Suppressor macrophage treated with lipopolysaccharide for 4 hours (primary cell): ENCODE results near the gene CDKN1B.
A peak's percentile ranks its signal among the peaks of the same experiment; 100 is the strongest.

Source experiments
- DNase-seq: peaks from one replicate; pipeline ENCODE4 v3.0.0-alpha.2; 2020

Gene CDKN1B

GRCh38 chr12:12716793-12717585, at the start of gene CDKN1B:
Gene CDKN1B (plus strand): TSS chr12:12717368. CDS start chr12:12717840, 472 bp downstream.
- DNase-seq, result peak; percentile 94

- no peak for DNase-seq
Measured at GRCh38 chr12:12668005-12668404, 49.2 kb upstream of the CDKN1B start.

- DNase-seq, result no peak
Measured at GRCh38 chr12:12669020-12669419, 48.1 kb upstream of the CDKN1B start.

- DNase-seq, result no peak
Measured at GRCh38 chr12:12671850-12672660, 45.1 kb upstream of the CDKN1B start.

- DNase-seq, result no peak
Measured at GRCh38 chr12:12673296-12673695, 43.9 kb upstream of the CDKN1B start.

- no peak for DNase-seq
Measured at GRCh38 chr12:12676605-12677004, 40.6 kb upstream of the CDKN1B start.

- no peak for DNase-seq
Measured at GRCh38 chr12:12681061-12681765, 36.0 kb upstream of the CDKN1B start.

- no peak for DNase-seq
Measured at GRCh38 chr12:12682284-12682683, 34.9 kb upstream of the CDKN1B start.

GRCh38 chr12:12683136-12683697, 34.0 kb upstream of the CDKN1B start:
- DNase-seq, result no peak

GRCh38 chr12:12683725-12684124, 33.4 kb upstream of the CDKN1B start:
- DNase-seq, result no peak

- peak; percentile 11 for DNase-seq
Measured at GRCh38 chr12:12684375-12685106, 32.6 kb upstream of the CDKN1B start.

- no peak for DNase-seq
Measured at GRCh38 chr12:12685305-12685704, 31.9 kb upstream of the CDKN1B start.

- DNase-seq, result no peak
Measured at GRCh38 chr12:12686472-12686871, 30.7 kb upstream of the CDKN1B start.

GRCh38 chr12:12686925-12687324, 30.2 kb upstream of the CDKN1B start:
- DNase-seq, result no peak

- no peak for DNase-seq
Measured at GRCh38 chr12:12689647-12690300, 27.4 kb upstream of the CDKN1B start.

GRCh38 chr12:12691549-12691948, 25.6 kb upstream of the CDKN1B start:
- no peak for DNase-seq

GRCh38 chr12:12693111-12693671, 24.0 kb upstream of the CDKN1B start:
- DNase-seq, result no peak

- DNase-seq, result peak; percentile 97
Measured at GRCh38 chr12:12696562-12697383, 20.4 kb upstream of the CDKN1B start.

GRCh38 chr12:12699345-12699744, 17.8 kb upstream of the CDKN1B start:
- DNase-seq, result no peak

GRCh38 chr12:12700254-12700653, 16.9 kb upstream of the CDKN1B start:
- DNase-seq, result peak; percentile 40

GRCh38 chr12:12701457-12701856, 15.7 kb upstream of the CDKN1B start:
- DNase-seq, result no peak
